Breast epithelium (tissue), 4 donors: ENCODE data around the gene RUBCNL. TPM values are rescaled to one million over a fixed set of nuclear protein-coding genes. Genes with fewer than 3 reads are reported as not detected.

Source experiments
- DNase-seq, 2 donors: peaks; one replicate each; pipeline ENCODE4 v3.0.0-alpha.2; 2019; ENCODE audit warnings: low spot score in 2 of 2
- H3K27ac ChIP-seq, 2 donors: fragments of 200-600 bp; sonication (generic) in 1 of 2; one replicate each; pipeline ENCODE4 v1.5.1; 2016 to 2019; ENCODE audit warnings: mild to moderate bottlenecking in 1 of 2
- H3K27me3 ChIP-seq, 2 donors: fragments of 200-600 bp; sonication (generic) in 1 of 2; one replicate each; pipeline versions ENCODE4 v1.5.1 to v1.6.0; 2017 to 2019; ENCODE audit warnings: control low read depth in 1 of 2, mild to moderate bottlenecking in 1 of 2
- H3K36me3 ChIP-seq: fragments of 200-600 bp; one replicate; pipeline ENCODE4 v1.5.1; 2019
- H3K4me1 ChIP-seq, 2 donors: fragments of 200-600 bp; sonication (generic); one replicate each; pipeline ENCODE4 v1.5.1; 2016 to 2019; ENCODE audit warnings: control low read depth in 1 of 2
- H3K4me3 ChIP-seq, 3 donors: fragments of 200-600 bp; sonication (generic); 1 replicate in 2 of 3; 2 replicates in 1 of 3; pipeline ENCODE4 v1.5.1; 2016 to 2019; ENCODE audit warnings: mild to moderate bottlenecking in 3 of 3, moderate library complexity in 2 of 3
- H3K9me3 ChIP-seq, 2 donors: fragments of 200-600 bp; sonication (generic) in 1 of 2; one replicate each; pipeline ENCODE4 v1.5.1; 2016 to 2019; ENCODE audit warnings: control low read depth in 1 of 2
- POLR2A ChIP-seq: fragments of 450-650 bp; IDR thresholded peaks from one replicate; pipeline ENCODE4 v1.6.1; 2016; ENCODE audit warnings: antibody characterized with exemption, mild to moderate bottlenecking, moderate library complexity
- POLR2AphosphoS5 ChIP-seq, 3 donors: sonication (generic); formaldehyde crosslinking; IDR thresholded peaks; one replicate each; pipeline ENCODE4 v1.6.1; 2017; ENCODE audit warnings: antibody characterized with exemption in 3 of 3
- intact Hi-C: fragments of 100-400 bp; cut with DNase I; formaldehyde crosslinking; loops from one replicate; pipeline ENCODE4 v1.15.1; 2023; ENCODE audit warnings: low total_unique reads
- total RNA-seq, 3 donors: library from RNA; depleted of rRNA; stranded (reverse); fragments of >200 nt; gene quantifications; one replicate each; pipeline ENCODE4 v1.1.0, GENCODE V29; 2016
- TF ChIP-seq, protein P1 (sequence below), 3 donors: fragments of 450-650 bp; IDR thresholded peaks; one replicate each; pipeline ENCODE4 v1.5.1; 2016 to 2017; ENCODE audit warnings: antibody characterized with exemption in 3 of 3, mild to moderate bottlenecking in 3 of 3, moderate library complexity in 3 of 3

Gene RUBCNL
- total RNA-seq, 3 donors from 2014 or later, result 2.1 to 8.2 (median 3.3) TPM

- intact Hi-C loops, result no loop called here
- Histone ChIP-seq H3K4me1 (no peaks in the 10 kb centered on the region), H3K27ac (no peak overlapping the region), H3K36me3 (no peaks in the 10 kb centered on the region), H3K9me3 (no peaks in the 10 kb centered on the region), H3K27me3 (no peaks in the 10 kb centered on the region), H3K4me3 (no peak overlapping the region)
- no peak for DNase-seq
- TF ChIP-seq POLR2A (no peak), POLR2AphosphoS5 (IDR thresholded peaks at IDR 0.05) (no peak)
- TF ChIP-seq, protein P1, sequence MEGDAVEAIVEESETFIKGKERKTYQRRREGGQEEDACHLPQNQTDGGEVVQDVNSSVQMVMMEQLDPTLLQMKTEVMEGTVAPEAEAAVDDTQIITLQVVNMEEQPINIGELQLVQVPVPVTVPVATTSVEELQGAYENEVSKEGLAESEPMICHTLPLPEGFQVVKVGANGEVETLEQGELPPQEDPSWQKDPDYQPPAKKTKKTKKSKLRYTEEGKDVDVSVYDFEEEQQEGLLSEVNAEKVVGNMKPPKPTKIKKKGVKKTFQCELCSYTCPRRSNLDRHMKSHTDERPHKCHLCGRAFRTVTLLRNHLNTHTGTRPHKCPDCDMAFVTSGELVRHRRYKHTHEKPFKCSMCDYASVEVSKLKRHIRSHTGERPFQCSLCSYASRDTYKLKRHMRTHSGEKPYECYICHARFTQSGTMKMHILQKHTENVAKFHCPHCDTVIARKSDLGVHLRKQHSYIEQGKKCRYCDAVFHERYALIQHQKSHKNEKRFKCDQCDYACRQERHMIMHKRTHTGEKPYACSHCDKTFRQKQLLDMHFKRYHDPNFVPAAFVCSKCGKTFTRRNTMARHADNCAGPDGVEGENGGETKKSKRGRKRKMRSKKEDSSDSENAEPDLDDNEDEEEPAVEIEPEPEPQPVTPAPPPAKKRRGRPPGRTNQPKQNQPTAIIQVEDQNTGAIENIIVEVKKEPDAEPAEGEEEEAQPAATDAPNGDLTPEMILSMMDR (IDR thresholded peaks at IDR 0.05), result no peak
Measured at GRCh38 chr13:46345866-46346265, 41.2 kb downstream of the RUBCNL start.

DNA sequence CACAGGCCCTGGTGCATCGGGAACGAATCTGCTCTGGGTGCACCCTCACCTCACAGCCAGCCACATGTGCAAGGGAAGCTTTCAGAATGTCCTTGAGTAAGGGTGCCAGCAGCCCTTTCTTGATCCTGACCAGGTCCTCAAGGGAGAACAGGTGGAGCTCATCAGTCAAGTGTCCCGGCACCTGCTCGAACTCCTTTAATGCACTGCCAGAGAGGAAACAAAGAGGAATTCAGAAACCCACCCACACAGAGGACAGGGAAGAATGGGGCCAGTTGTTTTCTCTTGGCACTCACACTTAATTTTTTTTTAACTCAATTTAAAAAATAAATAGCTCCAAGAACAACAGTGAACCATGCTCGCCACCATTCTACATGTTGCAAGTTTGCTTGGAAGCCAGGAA, 41.7 kb downstream of the RUBCNL start:
- Histone ChIP-seq H3K4me3 (no peak overlapping the region), H3K27ac (no peak overlapping the region), H3K36me3 (no peaks in the 10 kb centered on the region), H3K4me1 (no peaks in the 10 kb centered on the region), H3K9me3 (no peaks in the 10 kb centered on the region), H3K27me3 (no peaks in the 10 kb centered on the region)
- intact Hi-C loops, result no loop called here
- DNase-seq, result peak in 1 of 2 donors; percentile 26
- TF ChIP-seq POLR2AphosphoS5 (IDR thresholded peaks at IDR 0.05) (no peak), POLR2A (no peak)
- TF ChIP-seq, protein P1 (IDR thresholded peaks at IDR 0.05), result no peak

GRCh38 chr13:46343279-46343994, 43.6 kb downstream of the RUBCNL start:
- no peak for TF ChIP-seq POLR2A
- TF ChIP-seq POLR2AphosphoS5 (IDR thresholded peaks at IDR 0.05), result no peak
- TF ChIP-seq, protein P1 (IDR thresholded peaks at IDR 0.05), result no peak
- no peak for DNase-seq
- intact Hi-C loops, result no loop called here

GRCh38 chr13:46342538-46342937, 44.5 kb downstream of the RUBCNL start:
- H3K36me3 ChIP-seq, result no peaks in the 10 kb centered on the region
- no peak overlapping the region for H3K4me3 ChIP-seq
- no peaks in the 10 kb centered on the region for H3K27me3 ChIP-seq
- DNase-seq, result no peak
- no peaks in the 10 kb centered on the region for H3K4me1 ChIP-seq
- no peaks in the 10 kb centered on the region for H3K9me3 ChIP-seq
- H3K27ac ChIP-seq, result no peak overlapping the region
- intact Hi-C loops, result no loop called here
- TF ChIP-seq, protein P1 (IDR thresholded peaks at IDR 0.05), result no peak
- TF ChIP-seq POLR2AphosphoS5 (IDR thresholded peaks at IDR 0.05), result no peak
- TF ChIP-seq POLR2A, result no peak

More at GRCh38 chr13:46343279-46343994, 43.6 kb downstream of the RUBCNL start:
- no peaks in the 10 kb centered on the region for H3K27me3 ChIP-seq
- H3K4me1 ChIP-seq, result no peaks in the 10 kb centered on the region
- no peak overlapping the region for H3K27ac ChIP-seq
- no peaks in the 10 kb centered on the region for H3K36me3 ChIP-seq
- no peak overlapping the region for H3K4me3 ChIP-seq
- H3K9me3 ChIP-seq, result no peaks in the 10 kb centered on the region

GRCh38 chr13:46341112-46341711, 45.8 kb downstream of the RUBCNL start:
- no peaks in the 10 kb centered on the region for H3K4me1 ChIP-seq
- no peak overlapping the region for H3K4me3 ChIP-seq
- no peak overlapping the region for H3K27ac ChIP-seq
- no peaks in the 10 kb centered on the region for H3K9me3 ChIP-seq
- DNase-seq, result no peak
- TF ChIP-seq POLR2AphosphoS5 (IDR thresholded peaks at IDR 0.05) (no peak), POLR2A (no peak)
- TF ChIP-seq, protein P1 (IDR thresholded peaks at IDR 0.05), result no peak
- H3K36me3 ChIP-seq, result no peaks in the 10 kb centered on the region
- no peaks in the 10 kb centered on the region for H3K27me3 ChIP-seq
- intact Hi-C loops, result no loop called here
